Measurements from ENCODE around the gene PIGR.

Gene PIGR

DNA sequence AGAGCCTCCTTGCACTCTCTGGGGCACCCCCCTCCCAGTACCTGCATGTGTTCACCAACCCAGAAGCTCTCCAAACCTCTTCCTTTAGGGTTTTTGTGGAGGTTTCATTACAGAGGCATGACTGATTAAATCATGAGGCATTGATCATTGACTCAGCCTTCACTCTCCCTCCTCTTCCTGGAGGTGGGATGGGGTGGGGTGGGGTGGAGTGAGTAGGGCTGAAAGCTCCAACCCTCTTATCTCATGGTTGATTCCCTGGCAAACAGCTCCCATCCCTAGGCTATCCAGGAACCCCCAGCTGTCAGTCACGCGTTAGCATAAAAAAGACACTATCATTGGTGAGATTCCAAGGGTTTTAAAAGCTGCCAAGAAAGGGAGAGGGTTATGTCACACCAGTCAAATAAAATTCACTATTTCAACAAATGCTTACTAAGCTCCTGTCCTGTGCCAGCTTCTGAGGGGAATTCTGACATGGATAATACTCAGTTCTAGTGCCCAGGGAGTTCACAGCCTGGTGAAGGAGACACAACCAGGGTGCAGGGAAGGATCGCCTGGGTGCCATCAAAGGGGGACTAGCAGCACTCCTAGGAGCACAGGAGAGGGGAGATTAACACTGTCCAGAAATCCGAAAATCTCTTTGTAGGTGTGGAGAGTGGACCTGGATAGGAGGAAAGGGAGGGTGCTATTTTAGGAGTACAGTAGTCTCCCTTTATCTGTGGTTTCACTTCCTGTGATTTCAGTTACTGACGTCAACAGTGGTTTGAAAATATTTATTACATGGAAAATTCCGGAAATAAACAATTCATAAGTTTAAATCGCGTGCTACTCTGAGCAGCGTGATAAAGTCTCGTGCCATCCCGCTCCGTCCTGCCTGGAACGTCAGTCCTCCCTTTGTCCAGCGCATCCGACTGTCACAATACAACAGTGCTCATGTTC lies 55.9 kb downstream of the PIGR start:
- DNase-seq (ENCODE audit: low spot score): no peak

DNA sequence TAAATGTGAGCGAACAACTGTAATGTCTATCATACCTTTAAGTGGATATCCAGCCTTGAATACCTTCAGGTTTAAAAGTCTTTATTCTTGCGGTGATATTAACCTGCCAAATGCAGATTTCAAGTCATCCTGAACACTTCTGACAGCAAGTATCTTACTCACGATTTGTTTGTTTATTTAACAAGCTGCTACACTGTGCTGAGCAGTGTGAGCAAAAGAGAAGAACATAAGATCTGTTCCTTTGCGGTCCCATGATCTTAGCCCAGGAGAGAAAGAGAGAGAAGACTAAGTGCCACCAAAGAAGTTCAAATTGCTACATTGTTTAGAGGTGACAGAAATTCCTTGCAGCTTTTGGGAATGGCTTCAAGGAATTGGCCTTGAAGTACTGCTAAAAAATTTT lies 58.6 kb downstream of the PIGR start:
- no peak for DNase-seq (ENCODE audit: low spot score)

DNA sequence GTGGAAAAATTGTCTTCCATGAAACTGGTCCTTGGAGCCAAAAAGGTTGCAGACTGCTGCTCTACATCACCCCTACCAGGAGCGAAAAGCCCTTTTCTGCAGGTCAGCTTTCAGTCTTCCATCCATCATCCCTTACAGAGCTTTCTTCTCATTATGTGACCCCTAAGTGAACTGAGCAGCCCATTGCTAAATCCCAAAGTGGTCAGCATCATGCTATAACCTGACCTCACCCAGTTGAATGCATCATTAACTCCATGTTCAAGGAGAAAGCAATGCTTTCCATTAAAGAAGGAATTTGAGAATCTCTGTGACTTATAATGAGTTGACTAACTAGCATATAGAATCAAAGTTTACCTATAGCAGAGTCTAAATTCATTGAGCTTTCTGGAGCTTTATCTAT lies 59.4 kb downstream of the PIGR start:
- no peak for DNase-seq (ENCODE audit: low spot score)

DNA sequence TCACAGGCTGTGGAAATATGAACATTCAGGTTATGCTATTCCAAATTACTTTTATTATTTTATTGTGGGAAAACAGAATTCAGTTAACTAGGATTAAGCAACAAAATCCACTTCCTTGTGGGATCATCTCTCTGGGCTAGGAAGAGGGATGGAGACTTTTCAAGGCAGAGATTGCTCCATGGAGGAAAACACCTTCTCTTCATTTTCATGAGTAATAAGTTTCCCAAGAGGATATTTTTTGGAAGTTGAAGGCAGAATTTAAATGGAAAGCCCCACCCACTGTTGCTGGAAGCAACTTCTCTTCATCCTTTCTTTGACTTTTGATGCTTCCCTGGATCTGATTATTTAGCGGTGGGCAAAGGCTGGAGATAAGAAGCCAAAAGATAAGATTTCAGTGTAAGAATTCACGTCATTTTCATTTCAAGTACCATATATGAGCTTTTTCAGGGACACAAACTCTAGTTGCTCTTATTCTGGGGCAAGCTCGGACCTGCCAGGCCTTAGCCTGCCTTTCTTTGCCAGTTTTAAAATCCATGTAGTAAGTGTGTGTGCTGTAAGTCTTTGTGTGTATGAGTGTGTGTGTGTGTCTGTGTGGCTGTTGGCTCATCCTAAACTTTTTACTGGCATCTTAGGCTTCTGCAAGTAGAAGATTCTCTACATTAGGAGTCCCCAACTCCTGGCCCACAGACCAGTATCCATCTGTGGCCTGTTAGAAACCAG lies 60.8 kb downstream of the PIGR start:
- no peak for DNase-seq (ENCODE audit: low spot score)

DNA sequence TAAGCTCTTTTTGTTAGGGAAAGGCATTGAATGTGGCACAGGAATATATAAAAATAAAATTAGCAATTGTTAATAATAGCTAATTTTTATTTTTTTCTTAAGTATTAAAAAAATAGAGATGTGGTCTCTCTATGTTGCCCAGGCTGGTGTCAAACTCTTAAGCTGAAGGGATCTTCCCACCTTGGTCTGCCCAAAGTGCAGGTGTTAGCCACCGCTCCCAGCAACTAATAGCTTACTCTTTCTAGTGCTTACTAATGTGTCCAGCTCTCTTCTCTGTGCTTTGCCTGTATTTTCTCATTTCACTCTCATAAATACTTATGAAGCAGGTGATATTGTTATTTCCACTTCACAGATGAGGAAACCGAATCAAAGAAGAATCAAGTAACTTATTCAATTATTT lies 62.4 kb downstream of the PIGR start:
- no peak for DNase-seq (ENCODE audit: low spot score)

DNA sequence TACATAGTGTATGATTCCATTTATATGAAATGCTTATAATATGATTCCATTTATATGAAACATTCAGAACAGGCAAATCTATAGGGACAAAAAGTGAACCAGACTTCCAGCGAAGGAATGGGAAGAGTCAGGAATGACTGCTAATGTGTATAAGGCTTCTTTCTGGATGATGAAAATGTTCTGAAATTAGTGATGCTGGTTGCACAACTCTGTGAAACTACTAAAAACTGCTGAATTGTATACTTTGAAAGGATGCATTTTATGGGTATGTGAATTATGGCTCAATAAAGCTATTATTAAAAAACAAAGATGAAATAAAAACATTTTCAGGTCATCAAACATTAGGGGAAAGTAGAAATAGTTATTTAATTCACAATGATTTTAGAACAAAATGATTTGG lies 63.1 kb downstream of the PIGR start:
- no peak for DNase-seq (ENCODE audit: low spot score)

DNA sequence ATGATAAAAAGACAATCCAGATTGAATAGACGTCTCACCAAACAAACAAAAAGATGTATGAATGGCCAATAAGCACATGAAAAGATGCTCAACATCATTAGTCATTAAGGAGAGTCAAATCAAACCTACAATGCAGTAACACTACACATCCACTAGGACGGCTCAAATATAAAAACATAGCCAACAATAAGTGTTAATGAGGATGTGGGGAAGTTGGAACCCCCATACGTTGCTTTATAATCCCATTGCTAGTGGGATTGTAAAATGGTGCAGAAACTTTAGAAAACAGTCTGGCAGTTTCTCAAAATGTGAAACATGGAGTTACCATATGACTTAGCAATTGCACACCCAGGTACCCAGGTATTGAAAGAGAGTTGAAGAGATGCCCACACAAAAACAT lies 63.7 kb downstream of the PIGR start:
- DNase-seq (ENCODE audit: low spot score): peak; percentile 20

DNA sequence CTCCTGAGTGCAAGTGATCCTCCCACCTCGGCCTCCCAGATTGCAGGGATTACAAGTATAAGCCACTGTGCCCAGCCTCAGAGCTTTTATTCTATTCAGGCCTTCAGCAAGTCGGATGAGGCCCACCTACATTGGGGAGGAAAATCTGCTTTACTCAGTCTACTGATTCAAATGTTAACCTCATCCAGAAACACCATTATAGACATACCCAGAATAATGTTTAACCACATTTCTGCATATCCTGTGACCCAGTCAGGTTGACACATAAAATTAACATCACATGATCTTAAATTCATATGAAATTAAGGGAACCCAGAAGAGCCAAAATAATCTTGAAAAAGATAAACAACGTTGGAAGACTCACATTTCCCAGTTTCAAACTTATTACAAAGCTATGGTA lies 66.0 kb downstream of the PIGR start:
- DNase-seq (ENCODE audit: low spot score): no peak
